Measurements from ENCODE around the gene LDLRAD3. TPM values are rescaled to one million over a fixed set of nuclear protein-coding genes. Genes with fewer than 3 reads are reported as not detected.

The LDLRAD3 gene
- polyA plus RNA-seq, 3 donors: 7.3 to 14.1 (median 10.4) TPM

- Histone ChIP-seq H3K4me3 (replicated peaks in 1 of 3; ENCODE audit: low read depth in 2 of 3, low read length in 3 of 3) (no peak overlapping the region), H3K9ac (ENCODE audit: insufficient read depth, low read length, poor library complexity, severe bottlenecking) (no peak overlapping the region), H3K79me2 (ENCODE audit: insufficient read depth, low read length) (no peaks in the 10 kb centered on the region), H3K27ac (ENCODE audit: low read depth in 1 of 2, low read length in 2 of 2) (no peak overlapping the region), H3K4me2 (replicated peaks; ENCODE audit: extremely low read depth, low read length, poor library complexity, severe bottlenecking) (no peak overlapping the region), H3K4me1 (ENCODE audit: control insufficient read depth in 1 of 2, insufficient read depth in 2 of 2, low read length in 2 of 2) (no peaks in the 10 kb centered on the region), H2AFZ (ENCODE audit: insufficient read depth, low read depth, low read length, poor library complexity, severe bottlenecking) (no peak overlapping the region), H3K36me3 (replicated peaks in 1 of 2; ENCODE audit: control insufficient read depth in 1 of 2, insufficient read depth in 2 of 2, low read length in 2 of 2) (peaks cover 0 to 13% of the 10 kb centered on the region in 2 donors), H3K9me3 (replicated peaks in 1 of 2; ENCODE audit: control insufficient read depth in 1 of 2, insufficient read depth in 1 of 2, low read length in 2 of 2) (peaks cover 0 to 3% of the 10 kb centered on the region in 2 donors), H4K20me1 (ENCODE audit: insufficient read depth, low read length) (no peaks in the 10 kb centered on the region), H3K27me3 (ENCODE audit: control insufficient read depth in 2 of 2, insufficient read depth in 2 of 2, low read length in 2 of 2) (no peaks in the 10 kb centered on the region)
- Mint-ChIP-seq H3K4me1 (no peaks in the 10 kb centered on the region), H3K27ac (no peak overlapping the region), H3K36me3 (peaks cover 6 to 23% of the 10 kb centered on the region in 2 donors), H3K27me3 (ENCODE audit: low read depth in 3 of 3) (peaks cover 0 to 1% (median 0%) of the 10 kb centered on the region in 3 donors), H3K9me3 (peaks cover 0 to 6% (median 4%) of the 10 kb centered on the region in 7 donors), H3K4me3 (no peak overlapping the region)
- intact Hi-C loops (cut with micrococcal nuclease): no loop called here
- TF ChIP-seq CTCF (IDR thresholded peaks at IDR 0.05): no peak
- DNase-seq: no peak
These were observed 175.4 kb downstream of the LDLRAD3 start for GRCh38 chr11:36119300-36119699.

GRCh38 chr11:36121054-36121453 is 177.2 kb downstream of the LDLRAD3 start:
- WGBS (ENCODE audit: insufficient coverage): 90% methylated on average over 3 of the region's 6 CpGs
- peaks cover 2 to 11% of the 10 kb centered on the region in 2 donors for H3K36me3 Mint-ChIP-seq
- Histone ChIP-seq H3K9ac (ENCODE audit: insufficient read depth, low read length, poor library complexity, severe bottlenecking) (no peak overlapping the region), H3K36me3 (replicated peaks in 1 of 2; ENCODE audit: control insufficient read depth in 1 of 2, insufficient read depth in 2 of 2, low read length in 2 of 2) (no peaks in the 10 kb centered on the region), H3K27me3 (ENCODE audit: control insufficient read depth in 2 of 2, insufficient read depth in 2 of 2, low read length in 2 of 2) (no peaks in the 10 kb centered on the region), H3K79me2 (ENCODE audit: insufficient read depth, low read length) (no peaks in the 10 kb centered on the region), H3K4me2 (replicated peaks; ENCODE audit: extremely low read depth, low read length, poor library complexity, severe bottlenecking) (no peak overlapping the region), H2AFZ (ENCODE audit: insufficient read depth, low read depth, low read length, poor library complexity, severe bottlenecking) (no peak overlapping the region), H3K27ac (ENCODE audit: low read depth in 1 of 2, low read length in 2 of 2) (no peak overlapping the region), H3K9me3 (replicated peaks in 1 of 2; ENCODE audit: control insufficient read depth in 1 of 2, insufficient read depth in 1 of 2, low read length in 2 of 2) (no peaks in the 10 kb centered on the region), H4K20me1 (ENCODE audit: insufficient read depth, low read length) (no peaks in the 10 kb centered on the region), H3K4me1 (ENCODE audit: control insufficient read depth in 1 of 2, insufficient read depth in 2 of 2, low read length in 2 of 2) (no peaks in the 10 kb centered on the region), H3K4me3 (replicated peaks in 1 of 3; ENCODE audit: low read depth in 2 of 3, low read length in 3 of 3) (no peak overlapping the region)
- no peak for TF ChIP-seq CTCF (IDR thresholded peaks at IDR 0.05)
- no peaks in the 10 kb centered on the region for H3K4me1 Mint-ChIP-seq
- intact Hi-C loops (cut with micrococcal nuclease): no loop called here
- no peaks in the 10 kb centered on the region for H3K9me3 Mint-ChIP-seq
- H3K27ac Mint-ChIP-seq: no peak overlapping the region
- no peak overlapping the region for H3K4me3 Mint-ChIP-seq
- DNase-seq: no peak
- peaks cover 0 to 3% (median 0%) of the 10 kb centered on the region in 3 donors for H3K27me3 Mint-ChIP-seq (ENCODE audit: low read depth in 3 of 3)
